IMR-90 (cell line): ENCODE data around the gene CEACAM21.

Experiments used
- CEBPB ChIP-seq: IDR thresholded peaks from 2 replicates; pipeline ENCODE4 v1.6.1; 2012; ENCODE audit warnings: low read depth, low read length, improper control_type of control experiment
- CTCF ChIP-seq: conservative IDR thresholded peaks from 2 replicates; pipeline ENCODE4 v1.5.1; 2012; ENCODE audit warnings: mild to moderate bottlenecking, low read depth, low read length, improper control_type of control experiment
- MAFK ChIP-seq: IDR thresholded peaks from 2 replicates; pipeline ENCODE4 v1.6.1; 2012; ENCODE audit warnings: low read depth, low read length, improper control_type of control experiment
- POLR2A ChIP-seq: IDR thresholded peaks from 2 replicates; pipeline ENCODE4 v1.6.1; 2012; ENCODE audit warnings: mild to moderate bottlenecking, low read depth, low read length
- RAD21 ChIP-seq: IDR thresholded peaks from 2 replicates; pipeline ENCODE4 v1.6.1; 2012; ENCODE audit warnings: low read length, improper control_type of control experiment
- RCOR1 ChIP-seq: IDR thresholded peaks from 2 replicates; pipeline ENCODE4 v1.6.1; 2012; ENCODE audit warnings: mild to moderate bottlenecking, low read length, improper control_type of control experiment; ENCODE audit not compliant: insufficient replicate concordance

- no peak for TF ChIP-seq CTCF
- no peak for TF ChIP-seq POLR2A
- no peak for TF ChIP-seq RCOR1
- no peak for TF ChIP-seq RAD21
- TF ChIP-seq CEBPB, result no peak
- peak; percentile 42; the same call in 1 of the 2 replicates for TF ChIP-seq MAFK
Measured at GRCh38 chr19:41607668-41608067, 31.7 kb downstream of the CEACAM21 start.
